Stimulated activated CD4-positive, alpha-beta T cell treated with anti-CD3 and anti-CD28 coated beads, Interleukin-2, amount 100 ng/mL, for 24 hours (primary cell): ENCODE measurements around the gene SLC4A5.

Experiments
- DNase-seq, 2 donors: peaks; one replicate each; pipeline ENCODE4 v3.0.0-alpha.2; 2020

SLC4A5 gene

GRCh38 chr2:74312913-74313312 is 30.3 kb downstream of the SLC4A5 start:
- no peak for DNase-seq

GRCh38 chr2:74307720-74308119 is 35.5 kb downstream of the SLC4A5 start:
- DNase-seq = no peak

GRCh38 chr2:74304332-74305148 is 38.7 kb downstream of the SLC4A5 start:
- no peak for DNase-seq

- DNase-seq = no peak
Observed at GRCh38 chr2:74302865-74303264, 40.4 kb downstream of the SLC4A5 start.

DNA sequence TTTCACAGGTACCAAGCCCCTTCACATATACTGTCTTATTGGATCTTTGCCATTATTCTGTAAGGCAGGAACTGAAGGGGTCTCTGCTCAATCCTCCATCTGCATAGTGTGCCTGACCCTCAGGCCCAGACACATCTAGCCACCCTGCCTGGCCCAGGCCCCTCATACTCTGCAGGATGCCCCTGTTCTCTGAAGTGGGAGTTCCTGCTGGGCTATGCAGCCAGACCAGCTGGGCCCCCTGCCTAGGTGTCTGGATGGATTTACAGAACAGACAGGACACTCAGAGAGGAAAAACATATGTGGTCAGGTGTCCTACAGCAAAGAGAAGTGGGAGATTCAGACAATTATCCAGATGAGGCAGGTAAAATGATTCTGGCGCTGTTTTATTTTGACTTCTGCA is 42.0 kb downstream of the SLC4A5 start:
- no peak for DNase-seq

GRCh38 chr2:74300506-74300905 is 42.7 kb downstream of the SLC4A5 start:
- DNase-seq = no peak

GRCh38 chr2:74297950-74298349 is 45.3 kb downstream of the SLC4A5 start:
- DNase-seq = no peak

- no peak for DNase-seq
Observed at GRCh38 chr2:74297391-74297790, 45.8 kb downstream of the SLC4A5 start.

DNA sequence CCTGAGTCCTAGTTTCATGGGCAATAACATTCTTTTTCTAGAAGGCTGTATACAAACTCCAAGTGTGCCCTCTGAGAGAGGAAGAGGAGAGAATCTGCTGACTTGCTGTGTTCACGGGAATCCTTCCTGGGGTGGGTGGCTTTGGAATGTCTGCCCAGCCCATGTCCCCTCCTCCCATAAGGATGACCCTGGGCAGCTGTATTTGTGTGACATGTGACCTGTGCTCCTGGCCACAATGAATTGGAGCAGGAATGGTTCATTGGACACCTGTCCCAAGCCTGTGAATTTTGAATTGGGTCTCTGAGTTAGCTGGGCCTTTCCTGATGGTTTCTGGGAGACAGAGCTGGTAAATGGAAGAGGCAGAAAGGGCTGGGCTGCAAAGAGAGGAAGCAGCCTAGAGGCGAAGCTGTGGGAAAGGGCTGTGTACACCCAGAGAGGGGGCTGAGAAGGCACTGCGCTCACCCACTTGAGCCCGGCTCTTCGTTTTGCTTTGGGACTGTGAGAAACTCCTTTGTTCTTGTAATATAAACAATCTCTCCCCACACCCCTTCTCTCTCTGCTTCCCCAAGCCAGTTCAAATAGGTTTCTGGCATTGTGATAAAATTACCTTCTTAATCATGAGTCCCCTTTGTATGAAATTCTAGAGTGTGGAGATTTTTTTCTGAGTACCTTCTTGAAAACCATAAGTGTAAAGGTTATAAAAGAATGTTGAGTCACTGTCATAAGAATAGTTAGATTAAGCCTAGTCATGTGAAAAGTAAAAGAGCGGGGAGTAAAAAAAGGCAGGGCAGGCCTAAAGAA is 49.8 kb downstream of the SLC4A5 start:
- no peak for DNase-seq

DNA sequence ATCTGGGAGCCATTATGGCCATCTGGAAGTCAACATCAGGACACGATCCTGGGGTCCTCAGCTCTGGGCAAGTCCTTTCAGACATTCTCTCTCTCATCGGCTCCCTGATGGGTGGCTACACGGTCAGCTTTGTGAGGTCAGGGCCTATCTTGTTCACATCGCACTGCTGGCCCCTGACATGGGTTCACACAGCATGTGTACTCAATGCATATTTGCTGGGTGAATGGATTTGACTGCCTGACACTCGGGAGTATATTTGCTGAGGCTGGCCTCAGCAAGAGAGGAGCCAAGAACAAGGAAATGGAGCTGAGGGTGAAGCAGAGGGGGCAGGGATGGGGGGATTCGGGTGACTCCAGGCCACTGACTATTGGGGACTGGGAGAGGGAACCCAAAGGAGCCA is 50.5 kb downstream of the SLC4A5 start:
- DNase-seq = no peak

DNA sequence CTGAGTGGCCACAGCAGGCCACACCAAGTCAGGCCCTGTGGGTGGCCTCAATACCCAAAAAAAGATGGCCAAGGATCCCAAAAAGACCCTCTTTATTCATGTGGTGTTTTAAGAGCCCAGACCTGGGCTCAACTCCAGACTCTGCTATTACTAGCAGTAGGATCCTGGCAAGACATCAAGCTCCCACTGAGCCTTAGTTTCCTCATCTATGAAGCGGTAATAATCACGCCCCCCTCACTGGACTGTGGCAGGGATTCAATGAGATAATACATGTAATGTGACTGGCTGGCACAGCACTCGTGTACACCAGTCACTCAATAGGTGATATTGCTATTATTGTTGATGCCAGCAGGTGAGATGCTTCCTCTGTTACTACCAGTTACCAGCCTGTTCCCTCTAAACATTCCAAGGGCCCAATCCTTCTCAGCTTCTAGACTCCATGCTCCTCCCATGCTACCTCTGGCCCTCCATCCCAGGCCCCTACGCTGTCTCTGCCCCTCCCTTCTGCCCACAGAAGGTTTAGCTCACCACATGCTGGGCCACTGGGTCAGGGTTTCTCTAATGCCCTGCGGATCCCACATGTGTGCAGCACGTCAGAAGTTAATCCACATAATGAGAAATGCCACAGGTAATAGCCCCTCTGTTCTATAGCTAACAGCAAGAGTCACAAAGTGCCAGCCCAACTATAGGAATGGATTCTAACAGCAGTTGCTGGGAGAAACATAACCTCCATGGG is 51.2 kb downstream of the SLC4A5 start:
- DNase-seq = no peak

DNA sequence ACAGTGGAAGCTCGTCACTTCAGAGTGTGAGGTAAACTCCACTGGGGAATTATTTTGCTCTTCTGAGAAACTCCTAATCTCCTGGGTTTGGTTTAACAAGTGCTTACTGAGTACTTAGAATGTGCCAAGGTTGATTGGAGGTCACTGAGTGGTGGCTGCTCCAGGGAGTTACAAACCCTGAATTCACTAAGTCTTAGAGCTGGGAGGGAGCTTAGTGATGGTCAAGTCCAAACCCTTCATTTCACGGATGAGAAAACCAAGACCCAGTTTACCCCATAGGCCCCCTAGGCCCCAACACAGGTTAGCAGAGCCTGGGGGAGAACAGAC is 52.0 kb downstream of the SLC4A5 start:
- no peak for DNase-seq

GRCh38 chr2:74290466-74291217 is 52.6 kb downstream of the SLC4A5 start:
- peak; percentile 14 to 23 for DNase-seq

DNA sequence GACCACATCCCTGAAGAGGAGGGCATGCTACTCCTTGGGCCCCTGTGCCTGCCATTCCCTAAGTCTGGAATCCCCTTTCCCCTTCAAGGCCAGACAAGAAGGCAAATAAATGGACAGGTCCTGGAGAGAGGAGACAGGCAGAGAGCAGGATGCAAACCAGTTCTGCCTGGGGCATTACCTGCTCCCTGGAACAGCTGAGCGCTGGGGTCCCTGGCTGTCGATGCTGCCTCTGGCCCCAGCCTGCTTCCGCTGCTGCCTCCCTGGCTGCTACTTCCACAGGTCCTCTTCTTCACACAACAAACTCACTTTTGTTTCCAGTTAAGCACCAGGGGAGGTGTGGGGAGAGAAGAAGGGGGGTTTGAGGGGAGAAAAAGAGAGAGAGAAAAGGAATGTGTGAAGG is 53.1 kb downstream of the SLC4A5 start:
- DNase-seq = no peak

- no peak for DNase-seq
Observed at GRCh38 chr2:74286725-74287124, 56.5 kb downstream of the SLC4A5 start.

DNA sequence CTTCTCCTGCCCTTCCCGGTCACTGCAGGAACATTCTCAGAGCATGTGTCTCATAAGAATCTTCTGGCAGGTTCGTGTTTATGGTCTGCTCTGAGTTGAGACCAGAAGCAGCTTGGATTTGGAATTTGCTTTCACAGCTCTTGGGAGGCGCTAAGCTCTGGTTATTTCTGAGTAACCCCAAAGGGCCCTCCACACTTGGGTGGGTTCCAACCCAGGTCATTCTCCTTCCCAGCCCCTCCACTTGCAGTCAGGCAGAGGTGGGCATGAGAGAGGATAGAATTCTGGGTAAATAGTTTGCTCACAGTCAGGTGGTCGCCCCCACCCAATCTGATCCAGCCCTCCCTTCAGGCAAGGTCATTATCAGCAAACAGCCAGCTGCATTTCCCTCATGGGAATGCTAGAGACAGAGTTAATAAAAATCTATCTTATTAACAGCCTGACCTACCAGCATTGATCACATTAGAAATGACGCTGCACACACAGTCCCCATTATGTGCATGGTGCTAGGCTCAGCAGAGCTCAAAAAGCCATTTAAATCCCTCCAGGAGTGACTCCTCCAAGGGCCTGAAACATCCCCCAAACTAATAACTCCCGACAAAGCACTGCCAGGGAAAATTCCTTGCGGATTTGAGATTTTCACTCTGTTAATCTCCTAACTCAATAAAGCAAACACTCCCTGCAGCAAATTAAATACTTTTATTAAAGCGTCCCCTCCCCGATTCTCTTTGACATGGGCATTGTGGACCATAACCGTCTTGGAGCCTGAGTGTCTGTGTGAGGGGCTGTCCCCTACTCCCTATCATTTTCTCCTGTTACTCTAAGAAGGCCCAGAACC is 61.9 kb downstream of the SLC4A5 start:
- no peak for DNase-seq

- DNase-seq = no peak
Observed at GRCh38 chr2:74278694-74279093, 64.5 kb downstream of the SLC4A5 start.

DNA sequence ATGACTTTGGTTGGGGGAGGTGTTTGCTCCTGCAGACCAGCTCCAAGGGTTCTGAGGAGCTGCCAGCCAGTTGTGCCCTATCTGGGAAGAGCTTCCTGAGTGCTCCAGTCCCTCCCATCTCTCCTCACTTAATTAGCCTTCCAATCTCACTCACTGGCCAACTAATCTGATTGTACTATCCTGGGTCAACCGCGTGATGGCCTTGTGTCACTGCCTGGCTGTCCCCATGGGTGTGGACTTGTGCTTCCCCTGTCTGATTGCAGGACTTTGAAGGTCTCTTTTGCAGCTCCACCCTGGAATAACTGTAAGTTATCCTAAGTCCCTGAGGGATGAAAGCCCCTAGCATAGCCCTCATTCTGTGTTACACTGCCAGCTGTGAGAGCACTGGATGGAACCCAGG is 65.0 kb downstream of the SLC4A5 start:
- no peak for DNase-seq

DNA sequence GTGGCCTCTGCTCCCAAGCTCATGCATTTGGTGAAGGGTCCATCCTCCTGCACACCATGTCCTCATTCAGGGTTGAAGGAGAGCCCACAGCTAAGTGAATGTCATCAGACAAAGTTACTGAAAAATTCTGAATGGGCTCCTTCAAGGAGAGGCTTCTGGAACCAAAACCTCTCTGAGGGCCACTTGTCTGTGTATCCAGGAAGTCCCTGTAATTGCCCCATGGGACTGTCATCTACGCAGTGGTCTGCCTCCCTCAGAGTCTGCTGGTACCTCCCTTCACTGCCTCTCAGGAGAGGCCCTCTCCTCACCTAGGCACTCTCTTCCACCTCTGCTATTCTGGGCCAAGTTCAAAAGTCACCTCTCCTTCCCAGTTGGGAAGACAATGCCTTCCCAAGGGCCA is 68.0 kb downstream of the SLC4A5 start:
- DNase-seq = no peak

DNA sequence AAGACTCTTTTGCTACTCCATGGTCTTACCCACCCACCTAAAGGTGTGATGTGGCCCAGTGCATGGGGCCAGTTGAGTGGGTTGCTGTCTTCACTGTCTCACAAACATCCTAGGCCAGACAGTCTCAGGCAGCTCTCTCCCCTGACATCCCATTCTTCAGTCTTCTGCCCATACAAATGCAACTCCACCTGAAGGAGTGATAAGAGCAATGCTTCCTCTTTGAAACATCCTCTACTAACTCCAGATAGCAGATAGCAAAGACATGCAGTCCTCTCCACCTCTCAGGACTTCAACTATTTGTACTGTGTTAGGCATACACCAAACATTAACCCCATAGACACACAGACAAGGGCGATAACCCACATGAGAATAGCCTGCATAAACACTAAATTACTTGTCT is 73.5 kb downstream of the SLC4A5 start:
- no peak for DNase-seq

- DNase-seq = peak; percentile 38 to 45
Observed at GRCh38 chr2:74267068-74267467, 76.1 kb downstream of the SLC4A5 start.

- DNase-seq = no peak
Observed at GRCh38 chr2:74264281-74264680, 78.9 kb downstream of the SLC4A5 start.
